K562 (cell line): ENCODE measurements around the gene GH2. TPM values are rescaled to one million over a fixed set of nuclear protein-coding genes. Genes with fewer than 3 reads are reported as not detected.

ENCODE experiments used
- ATAC-seq: fragments of 200-7000 bp; cut with Tn5 transposase; 3 replicates; pipeline ENCODE4 v1.9.1; 2020; ENCODE audit warnings: moderate library complexity
- BruUV-seq: library from RNA; stranded (reverse); fragments of 400-500 nt; replicated peaks from 2 replicates; lab custom pipeline; 2021; lab: Mats Ljungman, UMichigan
- CTCF ChIA-PET: fragments of 300-600 bp; formaldehyde crosslinking; extraction: SDS; loops from one replicate; lab custom pipeline; 2021; ENCODE audit warnings: low intra/inter-chr PET ratio; lab: Yijun Ruan, JAX
- POLR2A ChIA-PET: fragments of 300-600, 350-650 bp; sonication (Branson Sonifier 250); formaldehyde crosslinking; extraction: SDS; loops from one replicate; lab custom pipeline; 2021; ENCODE audit warnings: antibody characterized with exemption, inconsistent platforms; lab: Yijun Ruan, JAX
- DNase-seq, 4 experiments: peaks; one replicate each; pipeline versions ENCODE4 v3.0.0 to v3.0.0-alpha.2; 2011 to 2018; ENCODE audit warnings: low spot score in 3 of 4, mixed read lengths in 3 of 4; ENCODE audit errors: extremely low read depth in 1 of 4
- FAIRE-seq: peaks from 2 replicates; lab custom pipeline; 2011; peaks lifted over from hg19 to GRCh38; lab: Jason Lieb, UNC
- H2AFZ ChIP-seq: 2 replicates; pipeline ENCODE4 v1.6.0; 2011; ENCODE audit warnings: low read depth, low read length, control low read depth, inconsistent platforms
- H3K27ac ChIP-seq: fragments of 200-600 bp; 3 replicates; pipeline ENCODE4 v1.8.0; 2011; ENCODE audit warnings: low read depth, mild to moderate bottlenecking, control low read depth, inconsistent platforms, low read length, moderate library complexity, mixed read lengths; ENCODE audit errors: extremely low read depth
- H3K27me3 ChIP-seq, 2 experiments: fragments of 300-600 bp in 1 of 2; 2 replicates in 1 of 2; 3 replicates in 1 of 2; pipeline versions ENCODE4 v1.6.0 to v1.8.0; 2011; ENCODE audit warnings: inconsistent platforms in 2 of 2, low read length in 2 of 2, mild to moderate bottlenecking in 1 of 2, mixed read lengths in 1 of 2, moderate library complexity in 1 of 2; ENCODE audit not compliant: control insufficient read depth in 2 of 2, insufficient read depth in 2 of 2
- H3K36me3 ChIP-seq: fragments of 300-600 bp; 3 replicates; pipeline ENCODE4 v1.8.0; 2011; ENCODE audit warnings: mild to moderate bottlenecking, low read length, inconsistent platforms; ENCODE audit not compliant: control insufficient read depth, insufficient read depth
- H3K4me1 ChIP-seq, 2 experiments: fragments of 200-600 bp in 1 of 2; replicated peaks in 1 of 2; 2 replicates in 1 of 2; 3 replicates in 1 of 2; pipeline versions ENCODE4 v1.5.1 to v1.8.0; 2011; ENCODE audit warnings: inconsistent platforms in 2 of 2, low read length in 2 of 2, mild to moderate bottlenecking in 1 of 2, mixed read lengths in 1 of 2, moderate library complexity in 1 of 2; ENCODE audit not compliant: control insufficient read depth in 2 of 2, insufficient read depth in 2 of 2
- H3K4me2 ChIP-seq: 2 replicates; pipeline ENCODE4 v1.6.1; 2011; ENCODE audit warnings: low read length, control low read depth, inconsistent platforms, mixed read lengths; ENCODE audit not compliant: insufficient read depth
- H3K4me3 ChIP-seq: fragments of 200-600 bp; sonication (generic), shearing (Covaris generic); 2 replicates; pipeline ENCODE4 v1.5.1; 2016; ENCODE audit warnings: control low read depth, inconsistent platforms
- H3K79me2 ChIP-seq: fragments of 200-600 bp; 3 replicates; pipeline ENCODE4 v1.8.0; 2011; ENCODE audit warnings: low read length, inconsistent platforms; ENCODE audit not compliant: control insufficient read depth, insufficient read depth
- H3K9ac ChIP-seq, 2 experiments: 2 replicates each; pipeline versions ENCODE4 v1.6.0 to v1.6.1; 2011; ENCODE audit warnings: low read depth in 2 of 2, low read length in 2 of 2, control low read depth in 1 of 2, inconsistent platforms in 1 of 2, mild to moderate bottlenecking in 1 of 2, mixed read lengths in 1 of 2; ENCODE audit not compliant: insufficient read depth in 1 of 2
- H3K9me1 ChIP-seq: one replicate; pipeline ENCODE4 v1.6.0; 2011; ENCODE audit warnings: inconsistent platforms, mild to moderate bottlenecking, low read length, moderate library complexity; ENCODE audit not compliant: control insufficient read depth, insufficient read depth
- H3K9me3 ChIP-seq: replicated peaks from 2 replicates; pipeline ENCODE4 v1.5.1; 2011; ENCODE audit warnings: low read depth, low read length, inconsistent platforms; ENCODE audit not compliant: control insufficient read depth, insufficient read depth
- H4K20me1 ChIP-seq: replicated peaks from 2 replicates; pipeline ENCODE4 v1.6.1; 2011; ENCODE audit warnings: low read length, inconsistent platforms, mixed read lengths; ENCODE audit not compliant: control insufficient read depth, insufficient read depth
- DDX20 ChIP-seq: fragments of 450-650 bp; IDR thresholded peaks from 2 replicates; pipeline ENCODE4 v1.6.1; 2016; ENCODE audit warnings: missing genetic modification characterization, low read depth, mild to moderate bottlenecking, missing compliant biosample characterization, moderate library complexity
- ELK3 ChIP-seq: fragments of 450-650 bp; formaldehyde crosslinking; IDR thresholded peaks from 2 replicates; pipeline ENCODE4 v1.4.0; 2020; ENCODE audit warnings: mild to moderate bottlenecking
- HNRNPLL ChIP-seq: fragments of 200-400 bp; formaldehyde crosslinking; IDR thresholded peaks from 2 replicates; pipeline ENCODE4 v1.6.1; 2017; ENCODE audit warnings: low read length, low read depth, mild to moderate bottlenecking; ENCODE audit not compliant: poor library complexity, severe bottlenecking
- MXI1 ChIP-seq: IDR thresholded peaks from 2 replicates; pipeline ENCODE4 v1.6.1; 2011; ENCODE audit warnings: low read depth, mild to moderate bottlenecking, improper control_type of control experiment, low read length
- RBFOX2 ChIP-seq: fragments of 200-400 bp; formaldehyde crosslinking; IDR thresholded peaks from 2 replicates; pipeline ENCODE4 v1.6.1; 2017; ENCODE audit warnings: low read depth, mild to moderate bottlenecking, low read length, moderate library complexity
- ZFP1 ChIP-seq: fragments of 450-650 bp; formaldehyde crosslinking; IDR thresholded peaks from 2 replicates; pipeline ENCODE4 v1.4.0; 2020; ENCODE audit warnings: mild to moderate bottlenecking, mixed read lengths
- ZNF41 ChIP-seq: fragments of 250-450 bp; sonication (Bioruptor Pico); conservative IDR thresholded peaks from 2 replicates; pipeline ENCODE4 v1.4.0; 2020; ENCODE audit warnings: mild to moderate bottlenecking
- WGBS: fragments of 100-300 bp; shearing (Covaris generic); methylation state at CpG from one replicate; pipeline ENCODE4 v1.1.6; 2016; ENCODE audit warnings: low coverage, mixed read lengths; ENCODE audit not compliant: insufficient coverage; ENCODE audit errors: missing lambda C conversion rate; 5-methylcytosine and 5-hydroxymethylcytosine counted together
- in situ Hi-C: fragments of 300-500 bp; cut with MboI; formaldehyde crosslinking; loops from 4 replicates; pipeline ENCODE4 v1.15.0; 2018; ENCODE audit warnings: inconsistent platforms, mixed read lengths
- intact Hi-C: fragments of 100-400 bp; cut with micrococcal nuclease; formaldehyde crosslinking; loops from 2 replicates; pipeline ENCODE4 v1.14.2; 2022
- polyA plus RNA-seq, 8 experiments: library from polyadenylated mRNA; depleted of rRNA in 4 of 8; stranded (reverse) in 5 of 8; unstranded in 3 of 8; fragments of >200 nt; fragmentation: Nextera tagmentation in 2 of 8; fragmentation: Illumina TruSeq in 1 of 8; extraction: Ambion mirVana in 2 of 8; extraction: Trizol in 1 of 8; gene quantifications; 2 replicates each; pipeline versions ENCODE4 v1.2.1 to v1.2.3, GENCODE V29; 2011 to 2014; ENCODE audit warnings: inconsistent platforms in 1 of 8, missing spikeins in 1 of 8
- total RNA-seq, 7 experiments: library from RNA; depleted of rRNA in 6 of 7; stranded (reverse); fragments of >200 nt in 6 of 7; fragmentation: Illumina TruSeq in 2 of 7; extraction: Trizol in 2 of 7; gene quantifications; 2 replicates each; pipeline versions ENCODE4 v1.2.1 to v1.2.3, GENCODE V29; 2011 to 2021; ENCODE audit warnings: low replicate concordance in 1 of 7

GH2 gene
- total and polyA plus RNA-seq, 9 of the 15 experiments (the other 6 are each of a cell fraction or from before 2014, with no cell fraction given) = not detected

DNA sequence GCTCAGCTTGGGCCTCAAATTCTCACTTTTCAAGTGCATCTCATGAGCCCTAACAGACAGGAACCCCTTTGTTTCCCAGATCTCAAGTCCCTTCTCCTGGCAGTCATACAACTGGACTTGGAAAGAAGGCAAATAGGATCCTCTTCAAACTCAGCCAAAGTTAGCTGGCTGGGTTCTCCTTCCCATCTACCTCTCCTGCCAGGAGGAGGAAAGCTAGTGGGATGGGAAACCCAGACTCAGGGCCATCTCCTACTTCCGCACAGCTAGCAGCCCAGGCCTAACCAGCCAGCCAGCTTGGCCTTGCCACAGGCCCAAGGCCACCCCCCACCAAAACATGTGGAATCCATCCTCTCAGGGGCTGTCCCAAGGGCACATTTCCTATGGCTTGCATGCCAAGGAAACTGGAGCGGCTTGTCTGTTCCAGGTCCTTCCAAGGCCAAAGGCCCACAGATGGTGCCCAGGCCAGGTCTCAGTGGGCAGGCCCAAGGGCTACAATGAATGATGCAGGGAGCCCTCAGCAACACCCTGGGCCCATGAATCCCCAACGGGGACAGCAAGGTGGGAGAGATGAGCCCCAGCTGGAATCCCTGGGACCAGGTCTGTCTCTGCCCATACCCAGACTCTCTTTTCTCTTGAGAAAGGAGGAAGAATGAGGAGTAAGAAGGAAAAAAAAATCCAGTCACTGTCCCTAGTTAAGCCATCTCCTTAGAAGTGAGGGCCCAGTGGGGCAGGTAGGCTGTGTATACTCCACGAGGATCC, 41.0 kb downstream of the GH2 start:
- 48% methylated on average over 4 of the region's 4 CpGs for WGBS
- H3K4me3 ChIP-seq = peak overlapping the region; percentile 95
- intact Hi-C loops (loop anchor here (10.0 kb wide), 2 partner anchors 216 to 406 kb away; partner anchors contain the start of gene MAP3K3), in situ Hi-C loops (loop anchor here (25.0 kb wide), 1 partner anchor 403 kb away; the partner anchor contains the start of gene CYB561)
- H3K79me2 ChIP-seq = peaks cover 59% of the 10 kb centered on the region
- peaks cover 37% of the 10 kb centered on the region for H3K36me3 ChIP-seq
- H3K9me1 ChIP-seq = no peaks in the 10 kb centered on the region
- ChIA-PET CTCF (no interaction called here), POLR2A (interaction anchor here (0.6 to 5.8 kb wide), 5 partner anchors 8 to 67 kb away, joined by 4 to 66 read pairs (median 10); partner anchors contain the start of genes CCDC47, DDX42, FTSJ3 and PSMC5)
- no peak for DNase-seq
- H3K9ac ChIP-seq = peak overlapping the region; percentile 93 to 98
- H2AFZ ChIP-seq = no peak overlapping the region
- peak overlapping the region; percentile 96 for H3K4me2 ChIP-seq
- H3K4me1 ChIP-seq = peaks cover 23 to 51% of the 10 kb centered on the region in 2 experiments
- TF ChIP-seq ZNF41 (CRISPR knock-in tag) (no peak), RBFOX2 (peak; percentile 45; the same call in 1 of the 2 replicates), DDX20 (tag) (no peak), HNRNPLL (no peak), ZFP1 (CRISPR knock-in tag) (no peak), MXI1 (no peak), ELK3 (no peak)
- H3K27me3 ChIP-seq = no peaks in the 10 kb centered on the region
- no peak for FAIRE-seq
- BruUV-seq = no TSS peak
- H3K27ac ChIP-seq = peak overlapping the region; percentile 86; the same call in 2 of the 3 replicates
- H4K20me1 ChIP-seq = no peaks in the 10 kb centered on the region
- no peaks in the 10 kb centered on the region for H3K9me3 ChIP-seq
- no peak for ATAC-seq
